Fibroblast of skin of left biceps (primary cell): ENCODE data around the gene PTBP1.

Source experiments
- DNase-seq, 2 experiments: peaks; one replicate each; pipeline ENCODE4 v3.0.0-alpha.2; 2013; ENCODE audit warnings: low read depth in 2 of 2

The PTBP1 gene

GRCh38 chr19:797528-798414 lies 519 bp downstream of the PTBP1 start:
- DNase-seq: peak; percentile 77 to 79

- no peak for DNase-seq
Observed at GRCh38 chr19:798415-799075, 1.3 kb downstream of the PTBP1 start.

GRCh38 chr19:799076-799881 lies 2.0 kb downstream of the PTBP1 start:
- DNase-seq: no peak

- DNase-seq: no peak
Observed at GRCh38 chr19:800360-801029, 3.2 kb downstream of the PTBP1 start.

- DNase-seq: no peak
Observed at GRCh38 chr19:801030-801860, 4.0 kb downstream of the PTBP1 start.

- no peak for DNase-seq
Observed at GRCh38 chr19:801861-802497, 4.7 kb downstream of the PTBP1 start.

- no peak for DNase-seq
Observed at GRCh38 chr19:802498-803098, 5.3 kb downstream of the PTBP1 start.

- DNase-seq: no peak
Observed at GRCh38 chr19:803099-803561, 5.9 kb downstream of the PTBP1 start.

- no peak for DNase-seq
Observed at GRCh38 chr19:803686-804418, 6.6 kb downstream of the PTBP1 start.

- no peak for DNase-seq
Observed at GRCh38 chr19:804419-805165, 7.3 kb downstream of the PTBP1 start.

GRCh38 chr19:805166-805551 lies 7.9 kb downstream of the PTBP1 start:
- DNase-seq: no peak

- no peak for DNase-seq
Observed at GRCh38 chr19:805600-806550, 8.6 kb downstream of the PTBP1 start.

GRCh38 chr19:806815-807421 lies 9.7 kb downstream of the PTBP1 start:
- DNase-seq: no peak

GRCh38 chr19:807627-808422 lies 10.6 kb downstream of the PTBP1 start:
- no peak for DNase-seq

GRCh38 chr19:808423-808775 lies 11.1 kb downstream of the PTBP1 start:
- DNase-seq: no peak
